H54 (cell line): Measurements from ENCODE around the gene FGF1.

ENCODE experiments used
- DNase-seq: peaks from one replicate; pipeline ENCODE4 v3.0.0; 2011; ENCODE audit warnings: low spot score, mixed read lengths; ENCODE audit not compliant: insufficient read length
- FAIRE-seq: peaks from 3 replicates; lab custom pipeline; 2011; peaks lifted over from hg19 to GRCh38; lab: Jason Lieb, UNC
- POLR2A ChIP-seq: IDR thresholded peaks from 2 replicates; pipeline ENCODE4 v1.6.1; 2011; ENCODE audit warnings: low read depth, mild to moderate bottlenecking, low read length

Gene FGF1

GRCh38 chr5:142542906-142543305 is 143.0 kb downstream of the FGF1 start:
- no peak for DNase-seq
- FAIRE-seq: no peak
- TF ChIP-seq POLR2A: no peak
